ACC112 (cell line): Measurements from ENCODE around the gene MED27.

Experiments used
- H2AFZ ChIP-seq: fragments of 200-600 bp; sonication (generic); one replicate; pipeline ENCODE4 v1.6.0; 2017; ENCODE audit warnings: antibody characterized with exemption, low read length; ENCODE audit not compliant: unreplicated experiment
- H3K27ac ChIP-seq: fragments of 200-600 bp; sonication (generic); 2 replicates; pipeline ENCODE4 v1.5.1; 2014; ENCODE audit warnings: low read depth, mild to moderate bottlenecking, antibody characterized with exemption, low read length, moderate library complexity
- H3K27me3 ChIP-seq: fragments of 200-600 bp; sonication (generic); 2 replicates; pipeline ENCODE4 v1.6.1; 2014; ENCODE audit warnings: mild to moderate bottlenecking, antibody characterized with exemption, low read length, moderate library complexity, mixed read lengths; ENCODE audit not compliant: insufficient read depth
- H3K36me3 ChIP-seq: fragments of 200-600 bp; sonication (generic); 2 replicates; pipeline ENCODE4 v1.6.1; 2016; ENCODE audit warnings: mild to moderate bottlenecking, antibody characterized with exemption, low read length, moderate library complexity, mixed read lengths; ENCODE audit not compliant: insufficient read depth
- H3K4me1 ChIP-seq: fragments of 200-600 bp; sonication (generic); one replicate; pipeline ENCODE4 v1.6.1; 2016; ENCODE audit warnings: low read length, mixed read lengths; ENCODE audit not compliant: insufficient read depth, unreplicated experiment, control insufficient read depth
- H3K4me3 ChIP-seq: fragments of 200-600 bp; sonication (generic); 2 replicates; pipeline ENCODE4 v1.5.1; 2014; ENCODE audit warnings: mild to moderate bottlenecking, low read depth, low read length
- H3K79me2 ChIP-seq: fragments of 200-600 bp; sonication (generic); one replicate; pipeline ENCODE4 v1.6.0; 2016; ENCODE audit warnings: low read length; ENCODE audit not compliant: control insufficient read depth, unreplicated experiment, insufficient read depth

The MED27 gene

DNA sequence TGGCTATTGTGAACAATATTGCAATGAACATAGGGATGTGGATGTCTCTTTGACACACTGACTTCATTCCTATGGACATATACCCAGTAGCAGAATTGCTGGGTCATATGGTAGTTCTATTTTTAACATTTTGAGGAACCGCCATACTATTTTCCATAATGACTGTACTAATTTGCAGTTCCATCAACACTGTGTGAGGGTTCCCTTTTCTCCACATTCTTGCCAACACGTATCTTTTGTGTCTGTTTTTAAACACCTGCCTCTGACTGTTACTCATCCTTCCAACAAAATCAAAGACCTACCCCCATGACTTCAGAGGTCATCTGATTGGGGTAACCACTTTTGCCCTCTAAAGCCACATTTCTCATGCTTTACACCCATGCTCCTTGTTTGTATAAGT is 133.5 kb downstream of the MED27 start:
- Histone ChIP-seq H3K4me3 (no peak overlapping the region), H3K27ac (no peak overlapping the region)

DNA sequence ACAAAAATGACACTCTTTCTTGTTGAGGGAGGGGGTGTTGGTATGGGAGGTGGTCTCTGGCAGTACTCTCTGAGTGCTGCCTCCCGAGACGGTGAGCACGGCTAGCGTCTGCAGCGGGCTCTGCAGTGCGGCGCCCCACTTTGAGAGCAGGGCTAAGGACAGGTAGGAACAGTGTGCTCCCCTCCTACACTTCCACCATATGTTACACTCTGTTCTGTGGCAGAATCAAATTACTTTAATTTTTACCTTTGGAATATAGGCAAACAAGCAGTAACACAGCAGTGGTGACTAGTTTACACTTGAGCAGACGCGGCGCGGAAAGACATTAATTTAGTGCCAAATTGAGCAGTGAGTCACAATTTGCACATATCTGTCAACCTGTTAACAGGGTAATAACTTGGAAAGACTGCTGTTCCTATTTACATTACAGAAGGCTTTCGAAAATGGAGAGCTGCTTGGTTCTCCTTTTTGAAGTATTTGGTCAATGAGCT is 136.3 kb downstream of the MED27 start:
- no peak overlapping the region for H2AFZ ChIP-seq
- H3K4me1 ChIP-seq: peaks cover 4% of the 10 kb centered on the region
- H3K36me3 ChIP-seq: no peaks in the 10 kb centered on the region
- no peak overlapping the region for H3K27ac ChIP-seq
- no peak overlapping the region for H3K4me3 ChIP-seq
- H3K27me3 ChIP-seq: no peaks in the 10 kb centered on the region
- H3K79me2 ChIP-seq: peaks cover 3% of the 10 kb centered on the region

More for the DNA sequence above, 133.5 kb downstream of the MED27 start:
- no peaks in the 10 kb centered on the region for H3K27me3 ChIP-seq
- H2AFZ ChIP-seq: no peak overlapping the region
- peaks cover 3% of the 10 kb centered on the region for H3K79me2 ChIP-seq
- H3K36me3 ChIP-seq: peaks cover 10% of the 10 kb centered on the region; the same call in 1 of the 2 replicates
- H3K4me1 ChIP-seq: peaks cover 4% of the 10 kb centered on the region

DNA sequence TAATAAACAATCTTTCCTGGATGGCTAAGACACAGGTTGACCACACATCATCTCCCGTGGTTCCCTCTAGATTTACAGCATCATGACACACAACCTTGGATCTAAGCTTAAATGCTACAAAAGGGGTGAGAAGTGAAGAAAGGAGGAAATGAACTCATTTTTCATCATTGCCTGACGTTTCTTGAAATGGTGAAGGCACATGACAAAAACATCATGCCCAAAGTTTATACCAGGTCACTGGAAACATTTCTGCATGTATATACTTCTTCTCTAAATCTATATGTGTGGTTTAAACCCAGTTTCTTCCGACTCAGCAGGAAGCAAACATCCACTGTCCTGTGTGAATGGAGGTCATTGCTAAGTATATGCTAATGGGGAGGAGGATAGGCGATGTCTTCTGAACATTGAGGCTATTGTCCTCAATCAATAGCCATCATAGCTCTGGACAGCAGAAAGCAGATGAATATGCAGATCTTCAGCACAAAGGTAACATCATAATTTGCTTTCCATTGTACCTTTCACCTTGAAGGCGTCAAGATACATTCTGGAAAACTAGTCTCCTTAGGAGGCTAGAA is 137.4 kb downstream of the MED27 start:
- Histone ChIP-seq H3K36me3 (no peaks in the 10 kb centered on the region), H3K4me3 (no peak overlapping the region), H3K4me1 (peaks cover 4% of the 10 kb centered on the region), H3K27ac (no peak overlapping the region), H2AFZ (no peak overlapping the region), H3K79me2 (peaks cover 3% of the 10 kb centered on the region), H3K27me3 (no peaks in the 10 kb centered on the region)

DNA sequence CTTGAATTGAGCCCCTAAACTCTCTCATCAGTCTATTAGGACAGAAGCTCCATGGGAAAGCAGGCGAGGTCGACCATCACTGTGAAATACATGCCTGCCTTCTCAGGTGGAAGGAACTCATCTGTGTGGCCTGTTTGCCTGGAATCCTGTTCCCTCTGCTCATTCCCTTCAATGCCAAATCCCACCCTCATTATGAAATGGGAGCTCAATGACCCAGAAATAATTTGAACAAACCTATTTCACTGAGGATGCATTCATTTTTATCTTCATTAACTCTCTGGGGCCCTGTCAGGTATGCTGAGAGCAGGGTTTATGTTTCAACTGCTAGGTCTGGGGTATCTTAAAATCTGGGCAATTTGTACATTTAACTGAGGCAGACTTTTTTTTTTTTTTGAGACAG is 142.2 kb downstream of the MED27 start:
- Histone ChIP-seq H3K4me3 (no peak overlapping the region), H3K36me3 (peaks cover 5% of the 10 kb centered on the region), H3K27ac (no peak overlapping the region)

DNA sequence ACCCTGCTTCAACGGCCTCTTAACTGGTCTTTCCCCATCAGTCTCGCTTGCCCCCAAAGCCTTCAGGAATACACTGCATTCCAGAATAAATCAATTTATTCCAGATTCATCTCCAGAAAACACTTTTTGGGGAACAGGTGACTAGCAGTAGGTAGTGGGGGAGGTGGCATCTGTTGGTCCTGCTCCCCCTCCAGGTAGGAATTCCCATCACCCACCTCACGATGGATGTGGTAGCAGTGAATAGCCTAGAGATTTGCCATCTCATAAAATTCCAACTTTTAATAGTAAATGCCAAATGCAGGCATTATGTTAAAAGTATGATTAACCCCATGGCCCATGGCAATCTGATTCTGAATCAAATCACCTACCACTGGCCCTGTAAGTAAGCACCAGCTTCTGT is 142.7 kb downstream of the MED27 start:
- Histone ChIP-seq H3K79me2 (peaks cover 3% of the 10 kb centered on the region), H2AFZ (no peak overlapping the region)

More for the DNA sequence above, 142.2 kb downstream of the MED27 start:
- Histone ChIP-seq H3K27me3 (no peaks in the 10 kb centered on the region), H2AFZ (no peak overlapping the region), H3K79me2 (peaks cover 3% of the 10 kb centered on the region), H3K4me1 (peaks cover 3% of the 10 kb centered on the region)

DNA sequence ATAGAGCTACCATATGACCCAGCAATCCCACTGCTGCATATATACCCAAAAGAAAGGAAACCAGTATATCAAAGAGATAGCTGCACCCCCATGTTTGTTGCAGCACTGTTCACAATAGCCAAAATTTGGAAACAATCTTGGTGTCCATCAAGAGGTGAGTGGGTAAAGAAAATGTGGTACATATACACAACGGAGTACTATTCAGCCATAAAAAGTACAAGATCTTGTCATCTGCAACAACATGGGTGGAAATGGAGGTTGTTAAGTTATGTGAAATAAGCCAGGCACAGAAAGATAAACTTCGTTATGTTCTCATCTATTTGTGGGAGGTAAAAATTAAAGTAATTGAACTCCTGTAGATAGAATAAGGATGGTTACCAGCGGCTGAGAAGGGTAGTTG is 145.0 kb downstream of the MED27 start:
- H3K4me1 ChIP-seq: no peaks in the 10 kb centered on the region
- H3K4me3 ChIP-seq: no peak overlapping the region
- H3K27me3 ChIP-seq: no peaks in the 10 kb centered on the region
- H3K79me2 ChIP-seq: no peaks in the 10 kb centered on the region
- H3K27ac ChIP-seq: no peak overlapping the region
- H2AFZ ChIP-seq: no peak overlapping the region
- peaks cover 5% of the 10 kb centered on the region for H3K36me3 ChIP-seq

More for the DNA sequence above, 142.7 kb downstream of the MED27 start:
- H3K27ac ChIP-seq: no peak overlapping the region
- H3K36me3 ChIP-seq: peaks cover 5% of the 10 kb centered on the region
- no peak overlapping the region for H3K4me3 ChIP-seq
- no peaks in the 10 kb centered on the region for H3K27me3 ChIP-seq
- H3K4me1 ChIP-seq: no peaks in the 10 kb centered on the region

DNA sequence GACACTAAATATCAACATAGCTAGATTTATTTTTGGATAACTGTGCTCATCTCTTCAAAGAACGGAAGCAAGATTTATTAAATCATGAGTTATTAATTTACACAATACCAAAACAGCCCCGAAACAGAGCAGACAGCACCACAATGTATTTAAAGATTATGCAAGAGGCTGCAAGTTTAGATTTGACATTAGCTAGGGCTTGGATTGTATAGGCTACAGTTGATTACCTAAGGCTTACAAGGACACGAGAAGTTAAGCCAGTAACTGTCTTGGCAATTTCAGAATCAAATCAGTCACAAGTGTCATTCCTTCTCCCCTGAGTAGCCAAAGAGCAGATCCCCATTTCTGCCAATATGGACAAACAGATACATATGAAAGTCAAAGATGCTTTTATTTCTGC is 152.6 kb downstream of the MED27 start:
- H3K27ac ChIP-seq: no peak overlapping the region
- no peaks in the 10 kb centered on the region for H3K36me3 ChIP-seq
- no peak overlapping the region for H3K4me3 ChIP-seq
- no peaks in the 10 kb centered on the region for H3K79me2 ChIP-seq
- H3K27me3 ChIP-seq: no peaks in the 10 kb centered on the region
- no peak overlapping the region for H2AFZ ChIP-seq
- peaks cover 2% of the 10 kb centered on the region for H3K4me1 ChIP-seq

DNA sequence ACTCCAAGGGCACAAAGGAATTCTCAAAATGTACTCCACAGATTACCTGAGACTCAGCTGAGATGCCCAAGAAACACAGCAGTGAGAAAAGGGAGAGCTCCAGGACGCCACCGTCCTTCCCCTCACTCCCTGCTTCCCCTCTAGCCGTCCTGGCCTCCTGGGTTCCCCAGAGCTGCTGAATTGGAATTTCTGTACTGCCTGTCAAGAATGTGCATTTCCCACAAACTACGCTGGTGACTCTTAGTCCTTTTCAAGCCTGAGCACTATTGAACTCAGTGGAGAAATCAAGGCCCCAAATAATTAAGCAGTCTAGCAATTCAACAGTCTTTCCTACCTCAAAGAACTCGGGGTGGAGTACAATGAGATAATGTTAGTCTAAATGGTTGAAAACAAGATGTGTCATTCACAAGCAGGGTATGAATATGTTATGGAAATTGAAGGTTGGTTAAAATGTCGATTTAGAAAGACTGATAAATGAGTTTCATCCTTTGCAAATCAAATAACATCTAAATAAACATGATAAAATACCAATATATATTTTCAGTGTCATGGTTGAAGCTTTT is 153.2 kb downstream of the MED27 start:
- H3K4me3 ChIP-seq: no peak overlapping the region
- H3K27me3 ChIP-seq: no peaks in the 10 kb centered on the region
- no peak overlapping the region for H2AFZ ChIP-seq
- no peak overlapping the region for H3K27ac ChIP-seq
- H3K36me3 ChIP-seq: no peaks in the 10 kb centered on the region
- peaks cover 2% of the 10 kb centered on the region for H3K4me1 ChIP-seq
- no peaks in the 10 kb centered on the region for H3K79me2 ChIP-seq

DNA sequence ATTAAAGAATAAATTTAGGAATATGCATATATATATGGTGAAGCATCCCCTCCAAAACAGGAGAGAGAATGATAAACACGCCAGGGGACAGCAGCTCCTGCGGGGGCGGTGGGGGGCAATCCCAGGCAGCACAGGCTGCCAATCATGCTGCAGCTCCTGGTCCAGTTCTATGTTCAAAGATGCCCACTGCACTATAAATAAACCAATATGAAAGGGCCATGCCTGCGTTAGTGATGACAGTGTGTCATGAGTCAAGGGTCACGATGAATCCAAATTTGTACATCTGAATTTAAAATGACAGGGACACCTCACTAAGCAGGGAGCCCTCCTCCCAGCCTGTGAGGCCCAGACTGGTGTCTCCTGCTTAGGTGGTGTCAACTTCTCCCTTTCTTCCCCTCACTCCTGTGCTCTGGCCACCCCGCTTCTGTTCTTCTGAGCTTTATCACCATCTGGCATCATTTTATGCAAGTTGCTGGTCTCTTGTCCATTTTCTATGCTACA is 153.9 kb downstream of the MED27 start:
- H3K27ac ChIP-seq: no peak overlapping the region
- peaks cover 2% of the 10 kb centered on the region for H3K4me1 ChIP-seq
- H3K4me3 ChIP-seq: no peak overlapping the region
- H3K27me3 ChIP-seq: no peaks in the 10 kb centered on the region
- H3K36me3 ChIP-seq: no peaks in the 10 kb centered on the region
- H3K79me2 ChIP-seq: no peaks in the 10 kb centered on the region
- no peak overlapping the region for H2AFZ ChIP-seq

DNA sequence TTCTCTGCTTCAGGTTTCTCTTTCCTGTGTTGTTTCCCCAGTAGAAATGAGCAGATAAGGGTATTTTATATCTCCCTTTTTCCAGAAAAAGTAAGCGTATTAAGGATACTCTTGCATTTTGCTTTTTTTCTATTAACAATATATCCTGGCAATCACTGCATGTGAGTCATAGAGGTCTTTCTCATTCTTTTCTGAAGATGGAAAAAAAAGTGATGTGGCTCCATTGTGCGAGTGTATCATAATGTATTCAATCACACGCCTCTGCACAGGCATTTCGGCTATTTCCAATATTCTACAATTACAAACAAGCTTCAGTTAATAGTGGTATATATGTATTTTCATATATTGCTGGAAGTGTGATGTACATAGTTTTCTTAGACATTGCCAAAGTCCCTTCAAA is 155.9 kb downstream of the MED27 start:
- Histone ChIP-seq H3K27ac (no peak overlapping the region), H3K79me2 (no peaks in the 10 kb centered on the region), H3K27me3 (no peaks in the 10 kb centered on the region), H3K4me1 (peaks cover 2% of the 10 kb centered on the region), H2AFZ (no peak overlapping the region), H3K4me3 (no peak overlapping the region), H3K36me3 (no peaks in the 10 kb centered on the region)

DNA sequence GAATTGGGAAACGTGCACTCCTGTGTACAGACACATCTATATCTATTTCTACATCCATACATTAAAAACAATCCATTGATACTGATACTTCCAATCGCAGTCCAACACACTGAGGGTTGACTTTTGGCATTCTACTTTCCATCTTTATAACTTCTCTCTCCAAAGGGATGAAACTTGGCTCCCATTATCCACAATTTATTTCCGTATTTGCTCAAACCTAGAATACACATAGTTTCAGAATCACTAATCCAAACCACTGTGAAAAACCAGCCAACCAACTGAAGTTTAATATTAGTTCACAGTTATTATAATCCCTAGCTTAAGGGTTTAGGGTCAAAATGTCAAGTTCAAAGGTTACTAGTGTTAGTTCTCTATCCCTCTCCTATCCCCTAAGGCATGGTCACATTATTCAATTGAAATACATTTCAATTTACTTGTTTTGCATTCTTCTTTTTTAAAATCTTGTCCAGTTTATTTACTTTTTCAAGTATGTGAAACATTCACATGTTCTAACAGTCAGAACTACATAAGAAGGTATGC is 156.5 kb downstream of the MED27 start:
- H3K36me3 ChIP-seq: no peaks in the 10 kb centered on the region
- H3K4me3 ChIP-seq: no peak overlapping the region
- no peak overlapping the region for H2AFZ ChIP-seq
- H3K27ac ChIP-seq: no peak overlapping the region
- no peaks in the 10 kb centered on the region for H3K79me2 ChIP-seq
- H3K4me1 ChIP-seq: peaks cover 2% of the 10 kb centered on the region
- no peaks in the 10 kb centered on the region for H3K27me3 ChIP-seq
